GM23338 (cell line): ENCODE data around the gene MYO18A.

ENCODE experiments used
- CREB1 ChIP-seq: fragments of 250-450 bp; sonication (Bioruptor Pico); IDR thresholded peaks from 2 replicates; pipeline ENCODE4 v1.5.0; 2020; ENCODE audit warnings: low read depth, mild to moderate bottlenecking, moderate library complexity
- EZH2 ChIP-seq: fragments of 200-600 bp; sonication (generic); IDR thresholded peaks from one replicate; pipeline ENCODE4 v1.8.0; 2017; ENCODE audit warnings: antibody characterized with exemption, mild to moderate bottlenecking, low read depth; ENCODE audit not compliant: unreplicated experiment
- EZH2phosphoT487 ChIP-seq: fragments of 200-600 bp; sonication (generic); IDR thresholded peaks from one replicate; pipeline ENCODE4 v1.8.1; 2018; ENCODE audit warnings: antibody characterized with exemption; ENCODE audit not compliant: unreplicated experiment
- JUNB ChIP-seq: IDR thresholded peaks from one replicate; pipeline ENCODE4 v1.6.1; 2016; ENCODE audit warnings: antibody characterized with exemption; ENCODE audit not compliant: unreplicated experiment
- NANOG ChIP-seq: IDR thresholded peaks from 2 replicates; pipeline ENCODE4 v1.6.1; 2016; ENCODE audit warnings: antibody characterized with exemption, borderline replicate concordance
- POLR2AphosphoS5 ChIP-seq: IDR thresholded peaks from 2 replicates; pipeline ENCODE4 v1.6.1; 2016; ENCODE audit warnings: antibody characterized with exemption, low read depth
- REST ChIP-seq: IDR thresholded peaks from one replicate; pipeline ENCODE4 v1.6.1; 2018; ENCODE audit warnings: antibody characterized with exemption; ENCODE audit not compliant: unreplicated experiment
- STAT1 ChIP-seq: IDR thresholded peaks from one replicate; pipeline ENCODE4 v1.6.1; 2016; ENCODE audit warnings: antibody characterized with exemption; ENCODE audit not compliant: unreplicated experiment
- ZNF114 ChIP-seq: fragments of 250-450 bp; sonication (Bioruptor Pico); IDR thresholded peaks from 2 replicates; pipeline ENCODE4 v1.5.0; 2020; ENCODE audit warnings: mild to moderate bottlenecking, moderate library complexity
- ZNF331 ChIP-seq: fragments of 250-450 bp; sonication (Bioruptor Pico); IDR thresholded peaks from 2 replicates; pipeline ENCODE4 v1.5.0; 2020; ENCODE audit warnings: low read depth, mild to moderate bottlenecking, moderate library complexity
- ZNF462 ChIP-seq: fragments of 250-450 bp; sonication (Bioruptor Pico); IDR thresholded peaks from 2 replicates; pipeline ENCODE4 v1.5.0; 2020; ENCODE audit warnings: mild to moderate bottlenecking, moderate library complexity
- TF ChIP-seq, protein P1 (sequence below), 2 experiments: fragments of 200-600 bp in 1 of 2; sonication (generic) in 1 of 2; conservative IDR thresholded peaks; 2 replicates each; pipeline versions ENCODE4 v1.5.1 to v1.6.1; 2016 to 2017; ENCODE audit warnings: antibody characterized with exemption in 2 of 2, low read depth in 2 of 2, mild to moderate bottlenecking in 2 of 2, moderate library complexity in 1 of 2
- TF ChIP-seq, protein P2 (sequence below): IDR thresholded peaks from 2 replicates; pipeline ENCODE4 v1.6.1; 2016; ENCODE audit warnings: antibody characterized with exemption

GRCh38 chr17:29158096-29158487 is 22.1 kb downstream of the MYO18A start:
- TF ChIP-seq REST (no peak), EZH2 (no peak), POLR2AphosphoS5 (no peak), STAT1 (no peak), ZNF331 (CRISPR knock-in tag) (no peak), EZH2phosphoT487 (no peak), CREB1 (no peak), ZNF462 (CRISPR knock-in tag) (no peak), JUNB (no peak), NANOG (no peak), ZNF114 (CRISPR knock-in tag) (no peak)
- TF ChIP-seq, protein P1, sequence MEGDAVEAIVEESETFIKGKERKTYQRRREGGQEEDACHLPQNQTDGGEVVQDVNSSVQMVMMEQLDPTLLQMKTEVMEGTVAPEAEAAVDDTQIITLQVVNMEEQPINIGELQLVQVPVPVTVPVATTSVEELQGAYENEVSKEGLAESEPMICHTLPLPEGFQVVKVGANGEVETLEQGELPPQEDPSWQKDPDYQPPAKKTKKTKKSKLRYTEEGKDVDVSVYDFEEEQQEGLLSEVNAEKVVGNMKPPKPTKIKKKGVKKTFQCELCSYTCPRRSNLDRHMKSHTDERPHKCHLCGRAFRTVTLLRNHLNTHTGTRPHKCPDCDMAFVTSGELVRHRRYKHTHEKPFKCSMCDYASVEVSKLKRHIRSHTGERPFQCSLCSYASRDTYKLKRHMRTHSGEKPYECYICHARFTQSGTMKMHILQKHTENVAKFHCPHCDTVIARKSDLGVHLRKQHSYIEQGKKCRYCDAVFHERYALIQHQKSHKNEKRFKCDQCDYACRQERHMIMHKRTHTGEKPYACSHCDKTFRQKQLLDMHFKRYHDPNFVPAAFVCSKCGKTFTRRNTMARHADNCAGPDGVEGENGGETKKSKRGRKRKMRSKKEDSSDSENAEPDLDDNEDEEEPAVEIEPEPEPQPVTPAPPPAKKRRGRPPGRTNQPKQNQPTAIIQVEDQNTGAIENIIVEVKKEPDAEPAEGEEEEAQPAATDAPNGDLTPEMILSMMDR (conservative IDR thresholded peaks at IDR 0.05; ENCODE audit: low read depth in 2 of 2), result no peak
- TF ChIP-seq, protein P2, sequence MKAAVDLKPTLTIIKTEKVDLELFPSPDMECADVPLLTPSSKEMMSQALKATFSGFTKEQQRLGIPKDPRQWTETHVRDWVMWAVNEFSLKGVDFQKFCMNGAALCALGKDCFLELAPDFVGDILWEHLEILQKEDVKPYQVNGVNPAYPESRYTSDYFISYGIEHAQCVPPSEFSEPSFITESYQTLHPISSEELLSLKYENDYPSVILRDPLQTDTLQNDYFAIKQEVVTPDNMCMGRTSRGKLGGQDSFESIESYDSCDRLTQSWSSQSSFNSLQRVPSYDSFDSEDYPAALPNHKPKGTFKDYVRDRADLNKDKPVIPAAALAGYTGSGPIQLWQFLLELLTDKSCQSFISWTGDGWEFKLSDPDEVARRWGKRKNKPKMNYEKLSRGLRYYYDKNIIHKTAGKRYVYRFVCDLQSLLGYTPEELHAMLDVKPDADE, result no peak
